Activated naive CD4-positive, alpha-beta T cell treated with anti-CD3 and anti-CD28 coated beads, Interleukin-2, amount 50 U/mL, for 72 hours (primary cell): ENCODE results near the gene SBNO2. TPM values are rescaled to one million over a fixed set of nuclear protein-coding genes. Genes with fewer than 3 reads are reported as not detected.
A peak's percentile ranks its signal among the peaks of the same experiment; 100 is the strongest.

Experiments used
- ATAC-seq, 2 donors: fragments of 150-1000 bp; cut with Tn5 transposase; 2 replicates each; pipeline ENCODE4 v1.10.0; 2021; ENCODE audit warnings: mild to moderate bottlenecking in 2 of 2, moderate library complexity in 2 of 2
- DNase-seq, 2 donors: peaks; one replicate each; pipeline ENCODE4 v3.0.0; 2021 to 2022; ENCODE audit warnings: low spot score in 2 of 2
- H3K27ac Mint-ChIP-seq, 2 donors: one replicate each; pipeline ENCODE4 v1.8.0; 2022; ENCODE audit warnings: mild to moderate bottlenecking in 2 of 2, mixed read lengths in 2 of 2
- H3K36me3 Mint-ChIP-seq, 2 donors: one replicate each; pipeline ENCODE4 v1.8.0; 2022; ENCODE audit warnings: mixed read lengths in 2 of 2
- H3K9me3 Mint-ChIP-seq, 2 donors: one replicate each; pipeline ENCODE4 v1.8.0; 2022; ENCODE audit warnings: mixed read lengths in 2 of 2
- total RNA-seq, 2 donors: library from RNA; stranded (reverse); gene quantifications; one replicate each; pipeline ENCODE4 v1.2.3, GENCODE V29; 2022

The SBNO2 gene
- total RNA-seq, 2 donors from 2014 or later, result 113 to 144 TPM

DNA sequence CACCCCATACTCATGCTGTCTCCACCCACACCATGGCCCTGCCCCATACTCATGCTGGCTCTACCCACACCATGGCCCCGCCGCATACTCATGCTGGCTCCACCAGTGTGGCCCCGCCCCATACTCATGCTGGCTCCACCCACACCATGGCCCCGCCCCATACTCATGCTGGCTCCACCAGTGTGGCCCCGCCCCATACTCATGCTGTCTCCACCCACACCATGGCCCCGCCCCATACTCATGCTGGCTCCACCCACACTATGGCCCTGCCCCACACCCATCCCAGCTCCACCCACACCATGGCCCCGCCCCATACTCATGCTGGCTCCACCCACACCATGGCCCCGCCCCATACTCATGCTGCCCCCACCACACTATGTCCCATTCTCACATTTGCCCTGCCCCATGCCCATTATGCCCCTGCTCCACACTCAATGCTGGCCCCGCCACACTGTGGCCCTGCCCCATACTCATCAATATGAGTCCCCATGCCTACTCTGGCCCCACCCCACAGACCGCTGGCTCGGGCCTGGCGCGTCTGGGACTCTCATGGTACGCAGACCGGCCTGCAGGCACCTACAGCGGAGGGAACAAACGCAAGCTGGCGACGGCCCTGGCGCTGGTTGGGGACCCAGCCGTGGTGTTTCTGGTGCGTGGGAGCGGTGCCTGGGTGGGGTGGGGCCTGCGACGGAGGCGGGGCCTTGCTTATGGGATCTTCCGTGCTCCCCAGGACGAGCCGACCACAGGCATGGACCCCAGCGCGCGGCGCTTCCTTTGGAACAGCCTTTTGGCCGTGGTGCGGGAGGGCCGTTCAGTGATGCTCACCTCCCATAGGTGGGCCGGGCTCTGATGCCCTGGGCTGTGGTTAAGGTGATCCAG lies 110.8 kb downstream of the SBNO2 start:
- H3K27ac Mint-ChIP-seq, result no peak overlapping the region
- DNase-seq (peak in 1 of 2 donors; percentile 72), ATAC-seq (peak in 1 of 2 donors; percentile 26)
- H3K36me3 Mint-ChIP-seq, result peaks cover 0 to 3% of the 10 kb centered on the region in 2 donors
- H3K9me3 Mint-ChIP-seq, result no peaks in the 10 kb centered on the region

DNA sequence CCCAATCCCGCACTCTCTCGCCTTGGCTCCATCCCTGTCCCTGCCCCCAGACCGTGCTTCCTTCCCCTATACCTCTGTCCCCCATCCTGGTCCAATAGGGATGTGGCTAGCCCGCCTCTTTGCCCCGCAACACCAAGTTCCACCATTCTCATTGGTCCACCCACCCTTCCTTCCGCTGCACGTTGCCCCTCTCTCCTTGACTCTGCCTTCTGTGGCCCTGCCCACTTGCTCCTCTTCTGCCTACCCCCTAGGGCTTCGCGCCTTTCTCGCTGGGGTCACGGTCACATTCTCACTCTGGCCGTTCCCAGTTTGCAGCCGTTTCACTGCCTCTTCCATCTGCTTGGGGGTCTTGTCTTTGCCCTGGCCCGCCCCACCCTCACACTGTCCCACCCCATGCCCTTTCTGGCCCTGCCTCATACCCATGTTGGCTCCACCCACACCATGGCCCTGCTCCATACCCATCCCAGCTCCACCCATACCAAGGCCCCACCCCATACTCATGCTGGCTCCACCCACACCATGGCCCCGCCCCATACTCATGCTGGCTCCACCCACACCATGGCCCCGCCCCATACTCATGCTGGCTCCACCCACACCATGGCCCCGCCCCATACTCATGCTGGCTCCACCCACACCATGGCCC lies 111.6 kb downstream of the SBNO2 start:
- H3K9me3 Mint-ChIP-seq, result peaks cover 0 to under 1% of the 10 kb centered on the region in 2 donors
- H3K36me3 Mint-ChIP-seq, result peaks cover 7 to 10% of the 10 kb centered on the region in 2 donors
- DNase-seq (peak in 1 of 2 donors; percentile 58), ATAC-seq (peak in 1 of 2 donors; percentile 21)
- no peak overlapping the region for H3K27ac Mint-ChIP-seq

DNA sequence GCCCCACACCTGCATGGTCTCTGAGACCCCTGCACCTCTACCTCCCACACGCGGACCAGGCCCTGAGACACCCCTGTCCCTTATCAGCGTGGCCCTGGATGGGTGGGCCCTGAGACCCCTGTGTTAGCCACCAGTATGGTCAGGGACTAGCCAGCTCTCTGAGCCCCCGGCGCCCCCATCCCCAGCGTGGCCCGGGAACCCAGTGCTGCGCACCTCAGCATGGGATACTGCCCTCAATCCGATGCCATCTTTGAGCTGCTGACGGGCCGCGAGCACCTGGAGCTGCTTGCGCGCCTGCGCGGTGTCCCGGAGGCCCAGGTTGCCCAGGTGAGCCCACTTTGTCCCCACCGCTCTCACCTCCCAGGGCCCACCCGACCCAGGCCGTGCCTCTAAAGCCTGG lies 112.1 kb downstream of the SBNO2 start:
- no peak for ATAC-seq
- Mint-ChIP-seq H3K36me3 (peaks cover 10 to 16% of the 10 kb centered on the region in 2 donors), H3K27ac (no peak overlapping the region), H3K9me3 (peaks cover 0 to 4% of the 10 kb centered on the region in 2 donors)
- DNase-seq, result no peak

DNA sequence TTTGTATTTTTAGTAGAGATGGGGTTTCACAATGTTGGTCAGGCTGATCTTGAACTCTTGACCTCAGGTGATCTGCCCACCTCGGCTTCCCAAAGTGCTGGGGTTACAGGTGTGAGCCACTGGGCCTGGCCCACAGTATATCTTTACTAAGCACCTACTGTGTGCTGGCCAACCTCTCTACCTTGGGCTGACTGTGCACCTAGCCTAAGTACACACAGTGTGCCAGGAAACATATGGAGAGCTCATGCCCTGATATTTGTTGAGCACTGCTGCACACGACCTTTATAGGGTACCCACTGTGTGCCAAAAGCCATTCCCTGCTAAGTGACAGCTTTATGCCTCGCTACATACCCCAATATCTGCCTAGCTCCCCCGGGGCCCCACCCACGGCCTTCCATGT lies 113.4 kb downstream of the SBNO2 start:
- peaks cover 16 to 26% of the 10 kb centered on the region in 2 donors for H3K36me3 Mint-ChIP-seq
- ATAC-seq, result no peak
- no peak overlapping the region for H3K27ac Mint-ChIP-seq
- no peak for DNase-seq
- peaks cover 0 to 7% of the 10 kb centered on the region in 2 donors for H3K9me3 Mint-ChIP-seq

DNA sequence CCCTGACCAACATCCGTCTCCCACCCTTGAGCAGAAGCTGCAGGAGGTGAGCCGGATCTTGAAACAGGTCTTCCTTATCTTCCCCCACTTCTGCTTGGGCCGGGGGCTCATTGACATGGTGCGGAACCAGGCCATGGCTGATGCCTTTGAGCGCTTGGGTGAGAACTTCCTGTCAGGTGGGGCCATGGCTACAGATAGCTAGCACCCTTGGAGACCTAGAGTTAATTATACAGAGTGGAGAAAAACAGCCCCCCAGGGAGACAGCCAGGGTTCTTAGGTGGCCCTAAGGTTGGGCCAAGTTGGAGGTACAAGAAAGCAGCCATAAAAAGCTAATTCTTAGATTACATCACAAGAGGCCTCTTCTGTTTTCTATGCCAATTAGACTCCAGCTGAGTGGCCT lies 116.0 kb downstream of the SBNO2 start:
- Mint-ChIP-seq H3K9me3 (peaks cover 0 to 7% of the 10 kb centered on the region in 2 donors), H3K36me3 (peaks cover 16 to 26% of the 10 kb centered on the region in 2 donors), H3K27ac (no peak overlapping the region)
- DNase-seq (no peak), ATAC-seq (no peak)

Other genes with a start within 250 kb of the SBNO2 start
- 10 to 100 TPM; 22.4 to 35.7 TPM for gene ARID3A, start 248.2 kb downstream of the SBNO2 start, total RNA-seq
- 10 to 100 TPM; 55.5 to 83.8 TPM for gene WDR18, start 189.9 kb downstream of the SBNO2 start, total RNA-seq
- gene GRIN3B, start 173.8 kb downstream of the SBNO2 start, total RNA-seq, result under 1 TPM; 0.07 to 0.19 TPM
- gene TMEM259, start 153.1 kb downstream of the SBNO2 start, total RNA-seq, result 100 to 1,000 TPM; 104 to 156 TPM
- not detected for gene RNU6-2, start 152.7 kb downstream of the SBNO2 start, total RNA-seq
- 100 to 1,000 TPM; 187 to 254 TPM for gene CNN2, start 147.7 kb downstream of the SBNO2 start, total RNA-seq
- 100 to 1,000 TPM in 1 of 2 donors, 10 to 100 TPM in 1; 17.8 to 105 TPM for gene ABCA7, start 134.2 kb downstream of the SBNO2 start, total RNA-seq
- 100 to 1,000 TPM; 171 to 174 TPM for gene ARHGAP45, start 107.1 kb downstream of the SBNO2 start, total RNA-seq
- gene POLR2E, start 78.9 kb downstream of the SBNO2 start, total RNA-seq, result 100 to 1,000 TPM; 248 to 259 TPM
- gene GPX4, start 70.3 kb downstream of the SBNO2 start, total RNA-seq, result 100 to 1,000 TPM; 154 to 316 TPM
- gene STK11, start 31.5 kb upstream of the SBNO2 start, total RNA-seq, result 10 to 100 TPM; 73.1 to 86.4 TPM
- 1 to 10 TPM; 1.0 to 1.6 TPM for gene CBARP, start 63.7 kb upstream of the SBNO2 start, total RNA-seq
- gene ATP5F1D, start 67.5 kb upstream of the SBNO2 start, total RNA-seq, result 100 to 1,000 TPM; 114 to 201 TPM
- gene MIDN, start 74.3 kb upstream of the SBNO2 start, total RNA-seq, result 100 to 1,000 TPM in 1 of 2 donors, 10 to 100 TPM in 1; 52.9 to 113 TPM
- 100 to 1,000 TPM; 148 to 157 TPM for gene CIRBP, start 95.1 kb upstream of the SBNO2 start, total RNA-seq
- gene FAM174C, start 101.3 kb upstream of the SBNO2 start, total RNA-seq, result 10 to 100 TPM; 42.1 to 76.0 TPM
- gene EFNA2, start 111.6 kb upstream of the SBNO2 start, total RNA-seq, result under 1 TPM in 1 of 2 donors, not detected in 1; 0.25 TPM
- 100 to 1,000 TPM in 1 of 2 donors, 10 to 100 TPM in 1; 89.4 to 105 TPM for gene NDUFS7, start 209.6 kb upstream of the SBNO2 start, total RNA-seq
- 10 to 100 TPM in 1 of 2 donors, 1 to 10 TPM in 1; 4.2 to 30.2 TPM for gene GAMT, start 227.3 kb upstream of the SBNO2 start, total RNA-seq
- gene DAZAP1, start 233.3 kb upstream of the SBNO2 start, total RNA-seq, result 100 to 1,000 TPM; 194 to 298 TPM